ENCODE measurements around the gene KNL1.

KNL1 gene

GRCh38 chr15:40554161-40554525 lies 39.9 kb upstream of the KNL1 start:
- in situ Hi-C loops (cut with MboI; ENCODE audit: low sequenced_read_pairs, unreplicated experiment), result no loop called here
- no peak for DNase-seq (ENCODE audit: low spot score)
- TF ChIP-seq, protein P1, sequence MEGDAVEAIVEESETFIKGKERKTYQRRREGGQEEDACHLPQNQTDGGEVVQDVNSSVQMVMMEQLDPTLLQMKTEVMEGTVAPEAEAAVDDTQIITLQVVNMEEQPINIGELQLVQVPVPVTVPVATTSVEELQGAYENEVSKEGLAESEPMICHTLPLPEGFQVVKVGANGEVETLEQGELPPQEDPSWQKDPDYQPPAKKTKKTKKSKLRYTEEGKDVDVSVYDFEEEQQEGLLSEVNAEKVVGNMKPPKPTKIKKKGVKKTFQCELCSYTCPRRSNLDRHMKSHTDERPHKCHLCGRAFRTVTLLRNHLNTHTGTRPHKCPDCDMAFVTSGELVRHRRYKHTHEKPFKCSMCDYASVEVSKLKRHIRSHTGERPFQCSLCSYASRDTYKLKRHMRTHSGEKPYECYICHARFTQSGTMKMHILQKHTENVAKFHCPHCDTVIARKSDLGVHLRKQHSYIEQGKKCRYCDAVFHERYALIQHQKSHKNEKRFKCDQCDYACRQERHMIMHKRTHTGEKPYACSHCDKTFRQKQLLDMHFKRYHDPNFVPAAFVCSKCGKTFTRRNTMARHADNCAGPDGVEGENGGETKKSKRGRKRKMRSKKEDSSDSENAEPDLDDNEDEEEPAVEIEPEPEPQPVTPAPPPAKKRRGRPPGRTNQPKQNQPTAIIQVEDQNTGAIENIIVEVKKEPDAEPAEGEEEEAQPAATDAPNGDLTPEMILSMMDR (IDR thresholded peaks at IDR 0.05; ENCODE audit: borderline replicate concordance, control extremely low read depth, extremely low read depth, insufficient read depth, missing control alignments), result no peak

GRCh38 chr15:40555876-40556275 lies 38.2 kb upstream of the KNL1 start:
- DNase-seq (ENCODE audit: low spot score), result no peak
- in situ Hi-C loops (cut with MboI; ENCODE audit: low sequenced_read_pairs, unreplicated experiment), result no loop called here
- TF ChIP-seq, protein P1 (IDR thresholded peaks at IDR 0.05; ENCODE audit: borderline replicate concordance, control extremely low read depth, extremely low read depth, insufficient read depth, missing control alignments), result no peak

DNA sequence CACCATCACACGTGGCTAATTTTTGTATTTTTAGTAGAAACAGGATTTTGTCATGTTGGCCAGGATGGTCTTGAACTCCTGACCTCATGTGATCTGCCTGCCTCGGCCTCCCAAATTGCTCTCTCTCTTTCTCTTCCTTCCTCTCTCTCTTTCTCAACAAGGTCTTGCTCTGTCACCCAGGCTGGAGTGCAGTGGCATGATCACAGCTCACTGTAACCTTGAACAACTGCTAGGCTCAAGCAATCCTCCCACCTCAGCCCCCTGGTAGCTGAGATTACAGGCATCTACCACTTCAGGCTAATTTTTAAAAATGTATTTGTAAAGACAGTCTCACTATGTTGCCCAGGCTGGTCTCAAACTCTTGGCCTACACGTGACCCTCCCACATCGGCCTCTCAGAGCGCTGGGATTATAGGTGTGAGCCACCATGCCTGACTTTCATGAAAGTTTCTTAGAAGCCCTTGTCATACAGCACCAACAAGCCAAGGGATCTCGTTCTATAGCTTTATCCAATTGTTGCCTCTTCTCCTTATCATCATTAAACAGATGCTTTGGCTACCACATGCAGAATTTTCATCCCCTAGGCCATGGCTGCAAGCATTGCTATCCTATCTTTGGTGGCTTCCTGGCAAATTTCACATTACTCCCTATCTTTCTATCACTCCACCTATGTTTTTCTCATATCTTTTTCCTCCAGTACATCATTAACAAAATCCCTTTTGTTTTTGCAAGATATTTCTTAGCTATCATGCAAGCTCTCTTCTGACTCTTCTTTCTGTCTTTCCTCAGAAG lies 34.9 kb upstream of the KNL1 start:
- in situ Hi-C loops (cut with MboI; ENCODE audit: low sequenced_read_pairs, unreplicated experiment), result no loop called here
- TF ChIP-seq, protein P1 (IDR thresholded peaks at IDR 0.05; ENCODE audit: borderline replicate concordance, control extremely low read depth, extremely low read depth, insufficient read depth, missing control alignments), result no peak
- DNase-seq (ENCODE audit: low spot score), result no peak

DNA sequence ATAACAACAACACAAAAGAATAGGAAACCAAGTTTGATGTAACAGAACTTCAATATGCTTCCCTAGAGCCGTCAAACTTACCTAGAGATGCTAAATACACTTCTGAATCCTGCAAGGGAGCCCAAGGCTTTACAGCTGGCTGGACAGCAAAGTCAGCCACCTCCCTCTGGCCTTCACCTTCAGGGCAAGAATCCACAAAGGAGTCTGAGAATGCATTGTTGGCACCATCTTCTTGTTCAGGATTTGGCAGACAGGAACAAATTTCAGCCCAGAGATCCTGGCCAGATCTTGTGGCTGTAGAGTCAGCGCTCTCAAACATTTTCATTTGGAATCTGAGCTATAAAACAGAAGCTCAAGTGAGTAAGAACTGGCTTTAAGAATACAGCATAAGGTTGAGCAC lies 31.4 kb upstream of the KNL1 start:
- TF ChIP-seq, protein P1 (IDR thresholded peaks at IDR 0.05; ENCODE audit: borderline replicate concordance, control extremely low read depth, extremely low read depth, insufficient read depth, missing control alignments), result no peak
- no peak for DNase-seq (ENCODE audit: low spot score)
- in situ Hi-C loops (cut with MboI; ENCODE audit: low sequenced_read_pairs, unreplicated experiment), result no loop called here

DNA sequence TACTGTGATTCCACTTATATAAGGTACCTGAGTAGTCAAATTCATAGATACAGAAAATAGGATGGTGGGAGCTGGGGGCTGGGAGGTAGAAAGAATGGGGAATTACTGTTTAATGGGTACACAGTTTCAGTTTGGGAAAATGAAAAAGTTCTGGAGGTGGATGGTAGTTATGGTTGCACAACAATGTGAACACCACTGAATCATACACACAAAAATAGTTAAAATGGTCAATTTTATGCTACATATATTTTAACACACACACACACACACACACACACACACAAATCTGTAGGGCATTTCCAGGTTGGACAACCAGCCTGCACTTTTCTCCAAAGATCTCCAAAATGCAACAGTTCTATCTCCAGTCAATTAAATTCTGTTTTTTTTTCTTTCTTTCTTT lies 30.6 kb upstream of the KNL1 start:
- in situ Hi-C loops (cut with MboI; ENCODE audit: low sequenced_read_pairs, unreplicated experiment), result no loop called here
- TF ChIP-seq, protein P1 (IDR thresholded peaks at IDR 0.05; ENCODE audit: borderline replicate concordance, control extremely low read depth, extremely low read depth, insufficient read depth, missing control alignments), result no peak

DNA sequence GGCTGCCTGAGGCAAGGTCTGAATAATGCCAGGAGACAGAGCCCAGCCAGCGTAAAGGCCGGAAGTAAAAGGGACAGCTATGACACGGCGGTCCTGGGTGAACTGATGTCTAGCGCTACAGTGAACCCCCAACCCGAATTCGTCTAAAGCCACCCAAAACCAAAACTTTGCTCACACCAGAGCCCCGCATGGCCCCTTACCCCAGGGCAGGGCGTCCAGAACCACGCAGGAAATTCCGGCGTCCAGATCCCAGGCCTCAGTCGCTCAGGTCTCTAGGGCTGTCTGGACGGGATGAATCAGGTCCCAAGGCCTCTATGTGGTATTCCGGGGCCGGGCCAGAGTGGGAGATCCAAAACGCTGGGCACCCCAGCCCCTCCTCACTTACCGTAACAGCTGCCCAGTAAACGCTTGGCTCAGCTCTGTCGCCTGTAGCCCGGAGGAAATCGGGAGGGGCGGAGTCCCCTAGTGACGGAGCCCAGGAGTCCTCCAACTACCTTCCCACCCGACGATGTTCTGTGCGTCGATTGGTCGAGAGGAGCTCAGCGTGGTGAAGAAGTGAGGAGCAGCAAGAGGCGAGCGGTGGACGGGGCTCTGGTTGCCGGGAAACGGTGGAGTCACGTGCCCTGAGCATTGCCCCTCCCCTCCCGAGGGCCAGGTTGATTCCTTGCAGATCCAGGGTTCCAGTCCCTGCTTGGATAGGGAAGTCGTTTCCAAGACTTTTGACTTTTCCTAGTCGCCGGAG lies 29.3 kb upstream of the KNL1 start, which contains the start of gene CCDC32:
Gene CCDC32, minus strand, starts transcription at position 452 of the 742 bp plus-strand sequence. CDS start 2,027 bp downstream, outside the sequence.
- DNase-seq (ENCODE audit: low spot score), result peak; percentile 97
- TF ChIP-seq, protein P1 (IDR thresholded peaks at IDR 0.05; ENCODE audit: borderline replicate concordance, control extremely low read depth, extremely low read depth, insufficient read depth, missing control alignments), result no peak
- in situ Hi-C loops (cut with MboI; ENCODE audit: low sequenced_read_pairs, unreplicated experiment), result no loop called here

More for the DNA sequence above, 30.6 kb upstream of the KNL1 start:
- DNase-seq (ENCODE audit: low spot score), result no peak

All from GM13976 (cell line).